Esophagus muscularis mucosa (tissue), 4 donors: ENCODE measurements around the gene CDKN2B-AS1. TPM values are rescaled to one million over a fixed set of nuclear protein-coding genes. Genes with fewer than 3 reads are reported as not detected.

Source experiments
- DNase-seq: peaks from one replicate; pipeline ENCODE4 v3.0.0-alpha.2; 2017; ENCODE audit errors: extremely low spot score
- H3K27ac ChIP-seq, 4 donors: fragments of 200-600 bp; sonication (generic); replicated peaks in 1 of 4; 1 replicate in 3 of 4; 2 replicates in 1 of 4; pipeline ENCODE4 v1.5.1; 2016 to 2019; ENCODE audit warnings: mild to moderate bottlenecking in 1 of 4
- H3K27me3 ChIP-seq, 4 donors: fragments of 200-600 bp; sonication (generic); one replicate each; pipeline versions ENCODE4 v1.5.1 to v1.6.0; 2016 to 2019
- H3K36me3 ChIP-seq, 4 donors: fragments of 200-600 bp; sonication (generic); one replicate each; pipeline ENCODE4 v1.5.1; 2016 to 2019
- H3K4me1 ChIP-seq, 4 donors: fragments of 200-600 bp; sonication (generic); one replicate each; pipeline ENCODE4 v1.5.1; 2016 to 2019
- H3K4me3 ChIP-seq, 4 donors: fragments of 200-600 bp; sonication (generic); 1 replicate in 2 of 4; 2 replicates in 2 of 4; pipeline ENCODE4 v1.5.1; 2016 to 2019; ENCODE audit warnings: mild to moderate bottlenecking in 4 of 4, moderate library complexity in 1 of 4
- H3K9me3 ChIP-seq, 4 donors: fragments of 200-600 bp; sonication (generic); 1 replicate in 3 of 4; 2 replicates in 1 of 4; pipeline ENCODE4 v1.5.1; 2016 to 2019
- CTCF ChIP-seq, 3 experiments: fragments of 200-600 bp in 2 of 3; fragments of 450-650 bp in 1 of 3; sonication (generic) in 2 of 3; IDR thresholded peaks; one replicate each; pipeline ENCODE4 v1.5.1; 2017 to 2019; ENCODE audit warnings: antibody characterized with exemption in 3 of 3, mild to moderate bottlenecking in 2 of 3, moderate library complexity in 1 of 3
- EP300 ChIP-seq: sonication (generic); formaldehyde crosslinking; IDR thresholded peaks from one replicate; pipeline ENCODE4 v1.6.1; 2017; ENCODE audit warnings: antibody characterized with exemption
- POLR2A ChIP-seq: fragments of 450-650 bp; IDR thresholded peaks from one replicate; pipeline ENCODE4 v1.6.1; 2017; ENCODE audit warnings: antibody characterized with exemption, moderate library complexity, mild to moderate bottlenecking, low read depth
- POLR2AphosphoS5 ChIP-seq, 2 donors: sonication (generic); formaldehyde crosslinking; IDR thresholded peaks; one replicate each; pipeline ENCODE4 v1.6.1; 2017; ENCODE audit warnings: antibody characterized with exemption in 2 of 2
- WGBS: methylation state at CpG from one replicate; pipeline ENCODE4 v1.1.5; 2018; 5-methylcytosine and 5-hydroxymethylcytosine counted together
- intact Hi-C: fragments of 100-400 bp; cut with DNase I; formaldehyde crosslinking; loops from one replicate; pipeline ENCODE4 v1.15.1; 2023
- total RNA-seq, 4 donors: library from RNA; depleted of rRNA; stranded (reverse); fragments of >200 nt; gene quantifications; one replicate each; pipeline versions ENCODE4 v1.1.0 to v1.2.1, GENCODE V29; 2016

The CDKN2B-AS1 gene
- total RNA-seq, 4 donors from 2014 or later, result 0.52 to 1.3 (median 0.85) TPM

GRCh38 chr9:22022396-22022795, 27.8 kb downstream of the CDKN2B-AS1 start:
- H3K27ac ChIP-seq, result no peak overlapping the region
- no peak overlapping the region for H3K4me3 ChIP-seq
- peaks cover 0 to 5% (median 0%) of the 10 kb centered on the region in 4 donors for H3K27me3 ChIP-seq
- WGBS, result over 99% methylated on average over 3 of the region's 3 CpGs
- TF ChIP-seq POLR2AphosphoS5 (IDR thresholded peaks at IDR 0.05) (no peak), CTCF (IDR thresholded peaks at IDR 0.05) (no peak), EP300 (no peak), POLR2A (no peak)
- no peaks in the 10 kb centered on the region for H3K4me1 ChIP-seq
- intact Hi-C loops, result no loop called here
- H3K9me3 ChIP-seq, result peaks cover 0 to 4% (median 1%) of the 10 kb centered on the region in 4 donors
- no peaks in the 10 kb centered on the region for H3K36me3 ChIP-seq
- DNase-seq, result no peak

- no peaks in the 10 kb centered on the region for H3K36me3 ChIP-seq
- H3K4me3 ChIP-seq, result no peak overlapping the region
- 56% methylated on average over 6 of the region's 6 CpGs for WGBS
- no peak for DNase-seq
- peaks cover 0 to 3% (median 0%) of the 10 kb centered on the region in 4 donors for H3K9me3 ChIP-seq
- intact Hi-C loops, result no loop called here
- H3K27me3 ChIP-seq, result peaks cover 0 to 5% (median 0%) of the 10 kb centered on the region in 4 donors
- H3K4me1 ChIP-seq, result no peaks in the 10 kb centered on the region
- TF ChIP-seq POLR2A (no peak), EP300 (no peak), POLR2AphosphoS5 (IDR thresholded peaks at IDR 0.05) (no peak), CTCF (IDR thresholded peaks at IDR 0.05) (no peak)
- no peak overlapping the region for H3K27ac ChIP-seq
These were observed 32.1 kb downstream of the CDKN2B-AS1 start for GRCh38 chr9:22026696-22027095.

- no peak overlapping the region for H3K27ac ChIP-seq
- no peak for DNase-seq
- TF ChIP-seq CTCF (IDR thresholded peaks at IDR 0.05), result no peak
- no peak for TF ChIP-seq POLR2A
- TF ChIP-seq EP300, result no peak
- no peak for TF ChIP-seq POLR2AphosphoS5 (IDR thresholded peaks at IDR 0.05)
- no peak overlapping the region for H3K4me3 ChIP-seq
- intact Hi-C loops, result no loop called here
- H3K36me3 ChIP-seq, result no peaks in the 10 kb centered on the region
- no peaks in the 10 kb centered on the region for H3K9me3 ChIP-seq
- peaks cover 0 to 5% (median 0%) of the 10 kb centered on the region in 4 donors for H3K27me3 ChIP-seq
- H3K4me1 ChIP-seq, result no peaks in the 10 kb centered on the region
These were observed 33.8 kb downstream of the CDKN2B-AS1 start for GRCh38 chr9:22028394-22028793.

- WGBS, result 73% methylated on average over 4 of the region's 4 CpGs
- no peaks in the 10 kb centered on the region for H3K36me3 ChIP-seq
- H3K4me3 ChIP-seq, result no peak overlapping the region
- H3K9me3 ChIP-seq, result no peaks in the 10 kb centered on the region
- intact Hi-C loops, result no loop called here
- no peak for TF ChIP-seq EP300
- peaks cover 0 to 5% (median 0%) of the 10 kb centered on the region in 4 donors for H3K27me3 ChIP-seq
- H3K4me1 ChIP-seq, result no peaks in the 10 kb centered on the region
- no peak for DNase-seq
- no peak overlapping the region for H3K27ac ChIP-seq
These were observed 34.6 kb downstream of the CDKN2B-AS1 start for GRCh38 chr9:22029231-22029630.

- WGBS, result 63% methylated on average over 1 of the region's 1 CpG
- Histone ChIP-seq H3K36me3 (no peaks in the 10 kb centered on the region), H3K27ac (no peak overlapping the region), H3K27me3 (peaks cover 0 to 5% (median 0%) of the 10 kb centered on the region in 4 donors), H3K4me1 (no peaks in the 10 kb centered on the region), H3K9me3 (no peaks in the 10 kb centered on the region), H3K4me3 (no peak overlapping the region)
- TF ChIP-seq POLR2A, result no peak
- TF ChIP-seq EP300, result no peak
- TF ChIP-seq CTCF (IDR thresholded peaks at IDR 0.05), result no peak
- no peak for TF ChIP-seq POLR2AphosphoS5 (IDR thresholded peaks at IDR 0.05)
- intact Hi-C loops, result loop anchor here (10.0 kb wide), 1 partner anchor 215 kb away; no protein-coding TSS in a partner anchor
- DNase-seq, result no peak
These were observed 35.6 kb downstream of the CDKN2B-AS1 start for GRCh38 chr9:22030101-22030598.
